ENCODE data around the gene OR5C1.
A peak's percentile ranks its signal among the peaks of the same experiment; 100 is the strongest.
"Not testable (repeated sequence)": the region's sequence is repeated elsewhere in the genome, so short reads cannot be mapped to it uniquely, and the experiment has no call there.

Gene OR5C1

DNA sequence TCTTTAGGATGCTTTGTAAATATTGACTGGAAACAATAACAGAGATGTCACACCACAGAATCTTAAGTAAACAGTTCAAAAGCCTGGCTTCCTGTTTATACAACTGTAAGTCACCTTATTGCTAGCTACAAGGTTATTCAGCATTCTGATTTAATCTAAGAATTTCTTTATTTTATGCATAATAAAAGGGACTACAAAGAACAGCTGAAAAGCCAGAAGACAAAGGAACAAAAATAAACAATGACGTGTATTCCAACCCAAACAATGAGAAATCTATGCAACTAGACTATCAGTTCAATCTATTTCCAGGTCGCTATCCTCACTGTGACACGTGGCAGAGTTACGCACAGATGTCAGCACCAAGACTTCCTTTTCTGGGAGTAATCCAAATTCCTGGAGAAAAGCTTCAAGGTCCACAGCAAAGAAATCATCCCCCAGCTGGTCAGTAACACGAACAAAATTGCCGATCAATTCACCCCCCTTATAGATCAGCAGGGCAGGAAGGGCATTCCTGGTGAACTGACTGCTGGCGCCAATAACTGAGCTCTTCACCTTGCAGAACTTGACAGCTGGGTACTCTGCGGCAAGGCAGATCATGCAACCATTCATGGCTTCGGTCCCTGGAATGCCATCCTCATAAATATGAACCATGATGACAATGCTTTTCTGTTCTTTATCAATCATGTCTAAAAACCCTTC, 31.2 kb downstream of the OR5C1 start:
- no peaks in the 10 kb centered on the region for H3K27me3 ChIP-seq (ENCODE audit: insufficient read depth, low read length)
- no peaks in the 10 kb centered on the region for H3K4me1 ChIP-seq (ENCODE audit: insufficient read depth, low read length)
- no peak overlapping the region for H2AFZ ChIP-seq (ENCODE audit: low read depth, low read length)
- no peak overlapping the region for H3K4me3 ChIP-seq (ENCODE audit: low read length)
- no peaks in the 10 kb centered on the region for H3K9me3 ChIP-seq (ENCODE audit: low read length)
- peaks cover 62% of the 10 kb centered on the region for H3K36me3 ChIP-seq (ENCODE audit: insufficient read depth, low read length)

DNA sequence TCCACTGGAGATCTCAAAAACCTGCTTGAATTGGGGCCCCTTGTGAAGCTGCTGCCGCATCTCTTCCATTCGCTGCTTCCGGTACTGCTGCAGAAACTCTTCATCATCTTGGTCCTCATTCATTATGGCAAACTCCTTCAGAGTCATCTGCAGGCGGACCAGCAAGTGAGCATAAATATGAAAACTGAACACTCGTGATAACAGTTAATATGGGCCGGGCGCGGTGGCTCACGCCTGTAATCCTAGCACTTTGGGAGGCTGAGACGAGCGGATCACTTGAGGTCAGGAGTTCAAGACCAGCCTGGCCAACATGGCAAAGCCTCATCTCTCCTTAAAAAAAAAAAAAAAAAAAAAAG, 31.7 kb downstream of the OR5C1 start:
- Histone ChIP-seq H3K27me3 (ENCODE audit: insufficient read depth, low read length) (no peaks in the 10 kb centered on the region), H3K4me1 (ENCODE audit: insufficient read depth, low read length) (no peaks in the 10 kb centered on the region), H3K36me3 (ENCODE audit: insufficient read depth, low read length) (peaks cover 62% of the 10 kb centered on the region), H3K9me3 (ENCODE audit: low read length) (no peaks in the 10 kb centered on the region), H2AFZ (ENCODE audit: low read depth, low read length) (no peak overlapping the region), H3K4me3 (ENCODE audit: low read length) (no peak overlapping the region)

DNA sequence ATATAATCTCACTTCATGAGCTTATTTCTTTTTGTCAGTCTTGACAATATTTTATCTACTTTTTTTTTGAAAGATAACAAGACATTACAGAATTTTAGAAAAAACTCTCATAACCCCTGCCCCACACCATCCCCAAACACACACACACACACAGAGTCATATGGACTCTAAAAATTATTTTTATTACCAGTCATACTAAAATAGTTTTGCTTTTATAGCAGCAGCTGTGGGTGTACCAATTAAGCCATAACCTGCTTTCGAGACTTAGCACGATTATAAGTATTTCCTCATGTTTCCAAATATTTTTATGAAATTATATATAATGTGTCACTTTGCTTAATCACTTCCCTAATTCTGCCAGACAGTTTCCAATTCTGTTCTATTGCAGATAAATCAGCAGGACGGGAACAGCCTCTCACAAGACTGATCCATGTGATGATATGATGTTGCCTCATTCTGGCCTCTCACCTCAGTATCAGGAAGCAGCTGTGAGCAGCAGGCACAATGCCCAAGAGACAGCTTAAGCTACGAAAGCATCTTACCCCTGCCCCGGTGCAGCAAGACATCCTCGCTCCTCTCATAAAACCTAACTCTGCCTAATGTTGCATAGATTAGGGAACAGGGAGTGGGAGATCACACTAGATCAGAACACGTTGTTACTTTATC, 32.7 kb downstream of the OR5C1 start:
- H3K9me3 ChIP-seq (ENCODE audit: low read length) = no peaks in the 10 kb centered on the region
- H2AFZ ChIP-seq (ENCODE audit: low read depth, low read length) = no peak overlapping the region
- peaks cover 67% of the 10 kb centered on the region for H3K36me3 ChIP-seq (ENCODE audit: insufficient read depth, low read length)
- H3K27me3 ChIP-seq (ENCODE audit: insufficient read depth, low read length) = no peaks in the 10 kb centered on the region
- H3K4me1 ChIP-seq (ENCODE audit: insufficient read depth, low read length) = peaks cover under 1% of the 10 kb centered on the region
- no peak overlapping the region for H3K4me3 ChIP-seq (ENCODE audit: low read length)

DNA sequence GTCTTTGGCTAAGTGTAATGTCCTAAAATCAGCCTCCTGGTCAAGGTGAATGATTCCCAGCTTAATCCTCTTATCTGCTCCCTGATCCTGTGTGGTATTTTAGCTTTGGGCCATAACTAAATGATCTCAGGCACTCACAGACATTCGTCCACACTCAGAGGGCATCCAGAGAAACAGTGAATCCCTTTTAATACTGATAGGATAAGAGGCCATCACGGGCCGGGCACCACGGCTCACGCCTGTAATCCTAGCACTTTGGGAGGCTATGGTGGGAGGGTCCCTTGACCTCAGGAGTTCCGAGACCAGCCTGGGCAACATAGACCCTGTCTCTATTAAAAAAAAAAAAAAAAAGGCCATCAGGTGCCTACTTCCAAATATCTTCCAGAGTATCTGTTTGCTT, 33.3 kb downstream of the OR5C1 start:
- H3K36me3 ChIP-seq (ENCODE audit: insufficient read depth, low read length) = peaks cover 68% of the 10 kb centered on the region
- H2AFZ ChIP-seq (ENCODE audit: low read depth, low read length) = no peak overlapping the region
- no peaks in the 10 kb centered on the region for H3K9me3 ChIP-seq (ENCODE audit: low read length)
- peaks cover 7% of the 10 kb centered on the region for H3K4me1 ChIP-seq (ENCODE audit: insufficient read depth, low read length)
- no peak overlapping the region for H3K4me3 ChIP-seq (ENCODE audit: low read length)
- no peaks in the 10 kb centered on the region for H3K27me3 ChIP-seq (ENCODE audit: insufficient read depth, low read length)

DNA sequence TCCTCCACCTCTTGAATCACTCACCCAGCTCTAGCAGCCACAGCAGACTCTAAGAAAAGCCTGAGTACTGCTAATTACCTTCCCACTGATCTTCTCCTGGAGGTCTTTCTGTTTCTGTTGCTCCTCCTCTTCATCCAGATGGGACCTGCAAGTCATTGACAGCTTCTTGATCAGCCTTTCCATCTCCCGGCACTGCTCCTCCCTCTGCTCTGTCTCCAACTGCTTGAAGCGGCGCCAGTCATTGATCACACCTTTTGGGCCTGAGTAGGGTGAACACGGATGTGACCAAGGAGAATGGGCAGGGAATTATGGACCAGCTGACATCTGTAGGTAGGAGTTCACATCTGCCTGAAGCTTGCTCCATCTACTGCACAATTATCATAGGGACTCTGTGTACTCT, 34.2 kb downstream of the OR5C1 start:
- no peak overlapping the region for H2AFZ ChIP-seq (ENCODE audit: low read depth, low read length)
- no peaks in the 10 kb centered on the region for H3K9me3 ChIP-seq (ENCODE audit: low read length)
- H3K36me3 ChIP-seq (ENCODE audit: insufficient read depth, low read length) = peaks cover 63% of the 10 kb centered on the region
- H3K4me3 ChIP-seq (ENCODE audit: low read length) = no peak overlapping the region
- no peaks in the 10 kb centered on the region for H3K27me3 ChIP-seq (ENCODE audit: insufficient read depth, low read length)
- peaks cover 13% of the 10 kb centered on the region for H3K4me1 ChIP-seq (ENCODE audit: insufficient read depth, low read length)

DNA sequence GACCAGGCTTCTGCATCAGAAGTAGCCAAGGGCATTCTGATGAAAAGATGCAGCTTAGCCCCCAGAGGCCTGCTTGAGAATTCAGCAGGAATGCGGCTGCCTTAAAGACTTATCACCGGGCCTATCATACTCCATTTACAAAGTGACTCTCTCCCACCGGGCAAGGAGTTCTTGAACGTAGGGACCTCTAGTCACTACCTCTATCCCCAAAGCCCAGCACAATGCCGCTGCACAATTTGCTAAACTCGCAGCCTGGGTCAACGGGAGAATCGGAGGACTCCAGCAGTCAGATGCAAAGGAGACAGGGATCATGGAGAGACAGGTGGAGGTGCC, 39.0 kb downstream of the OR5C1 start:
- Histone ChIP-seq H3K4me1 (ENCODE audit: insufficient read depth, low read length) (peaks cover 13% of the 10 kb centered on the region), H3K9me3 (ENCODE audit: low read length) (no peaks in the 10 kb centered on the region), H3K27me3 (ENCODE audit: insufficient read depth, low read length) (no peaks in the 10 kb centered on the region), H2AFZ (ENCODE audit: low read depth, low read length) (peak overlapping the region; percentile 100), H3K4me3 (ENCODE audit: low read length) (peak overlapping the region; percentile 86), H3K36me3 (ENCODE audit: insufficient read depth, low read length) (peaks cover 26% of the 10 kb centered on the region)

DNA sequence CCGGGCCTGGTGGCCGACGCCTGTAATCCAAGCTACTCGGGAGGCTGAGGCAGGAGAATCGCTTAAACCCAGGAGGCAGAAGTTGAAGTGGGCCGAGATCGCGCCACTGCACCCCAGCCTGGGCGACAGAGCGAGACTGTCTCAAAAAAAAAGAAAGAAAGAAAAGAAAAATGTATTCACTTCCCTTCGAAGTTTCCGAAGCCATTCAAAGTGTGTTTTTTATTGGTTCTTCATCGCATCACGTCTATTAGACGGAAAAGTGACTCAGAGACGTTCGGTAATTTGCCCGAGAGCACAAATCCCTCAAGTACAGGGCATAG, 40.2 kb downstream of the OR5C1 start:
- H2AFZ ChIP-seq (ENCODE audit: low read depth, low read length) = peak overlapping the region; percentile 100
- H3K36me3 ChIP-seq (ENCODE audit: insufficient read depth, low read length) = peaks cover 19% of the 10 kb centered on the region
- peaks cover 13% of the 10 kb centered on the region for H3K4me1 ChIP-seq (ENCODE audit: insufficient read depth, low read length)
- peak overlapping the region; percentile 86 for H3K4me3 ChIP-seq (ENCODE audit: low read length)
- not testable (repeated sequence) for H3K9me3 ChIP-seq (ENCODE audit: low read length); H3K27me3 ChIP-seq (ENCODE audit: insufficient read depth, low read length)

DNA sequence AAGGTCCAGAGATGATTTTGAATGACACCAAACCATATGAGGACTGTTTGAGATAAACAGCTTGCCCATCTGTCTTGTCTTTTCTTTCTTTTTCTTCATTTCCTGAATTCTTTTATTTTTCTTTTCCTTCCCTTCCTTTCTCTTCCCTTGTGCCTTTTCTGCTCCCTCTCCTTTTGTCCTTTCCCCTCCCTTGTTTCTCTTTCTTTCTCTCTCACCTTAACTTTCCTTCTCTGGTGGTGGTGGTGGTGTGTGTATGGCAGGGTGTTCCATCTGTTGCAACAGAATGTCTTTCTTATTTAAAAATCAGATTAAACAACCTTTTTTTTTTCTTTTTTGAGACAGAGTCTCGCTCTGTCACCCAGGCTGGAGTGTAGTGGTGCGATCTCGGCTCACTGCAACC, 43.5 kb downstream of the OR5C1 start:
- Histone ChIP-seq H3K36me3 (ENCODE audit: insufficient read depth, low read length) (no peaks in the 10 kb centered on the region), H2AFZ (ENCODE audit: low read depth, low read length) (no peak overlapping the region), H3K4me3 (ENCODE audit: low read length) (no peak overlapping the region), H3K9me3 (ENCODE audit: low read length) (no peaks in the 10 kb centered on the region), H3K4me1 (ENCODE audit: insufficient read depth, low read length) (peaks cover 9% of the 10 kb centered on the region), H3K27me3 (ENCODE audit: insufficient read depth, low read length) (no peaks in the 10 kb centered on the region)

DNA sequence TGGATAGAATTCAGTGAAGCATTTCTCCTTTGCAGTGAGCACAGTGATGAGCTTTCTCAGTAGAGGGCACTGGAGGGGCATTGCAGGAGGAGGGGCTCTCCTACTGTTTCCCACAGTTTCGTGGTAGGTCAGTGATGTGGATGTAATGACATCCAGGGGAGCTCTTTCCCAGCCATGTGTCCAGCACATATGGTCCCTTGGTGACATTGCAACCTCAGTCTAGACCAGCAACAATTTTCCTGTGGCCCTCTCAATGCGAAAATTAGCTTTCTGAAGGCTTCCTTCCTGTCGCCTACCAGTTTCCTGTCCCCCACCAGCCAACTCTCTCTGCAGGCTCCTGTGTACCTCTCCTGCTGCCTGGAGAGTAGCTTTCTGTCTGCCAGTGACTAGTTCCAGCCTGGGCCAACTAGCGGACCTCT, 46.6 kb downstream of the OR5C1 start:
- Histone ChIP-seq H3K4me3 (ENCODE audit: low read length) (no peak overlapping the region), H2AFZ (ENCODE audit: low read depth, low read length) (no peak overlapping the region), H3K36me3 (ENCODE audit: insufficient read depth, low read length) (no peaks in the 10 kb centered on the region), H3K9me3 (ENCODE audit: low read length) (no peaks in the 10 kb centered on the region), H3K27me3 (ENCODE audit: insufficient read depth, low read length) (no peaks in the 10 kb centered on the region), H3K4me1 (ENCODE audit: insufficient read depth, low read length) (peaks cover 7% of the 10 kb centered on the region)

DNA sequence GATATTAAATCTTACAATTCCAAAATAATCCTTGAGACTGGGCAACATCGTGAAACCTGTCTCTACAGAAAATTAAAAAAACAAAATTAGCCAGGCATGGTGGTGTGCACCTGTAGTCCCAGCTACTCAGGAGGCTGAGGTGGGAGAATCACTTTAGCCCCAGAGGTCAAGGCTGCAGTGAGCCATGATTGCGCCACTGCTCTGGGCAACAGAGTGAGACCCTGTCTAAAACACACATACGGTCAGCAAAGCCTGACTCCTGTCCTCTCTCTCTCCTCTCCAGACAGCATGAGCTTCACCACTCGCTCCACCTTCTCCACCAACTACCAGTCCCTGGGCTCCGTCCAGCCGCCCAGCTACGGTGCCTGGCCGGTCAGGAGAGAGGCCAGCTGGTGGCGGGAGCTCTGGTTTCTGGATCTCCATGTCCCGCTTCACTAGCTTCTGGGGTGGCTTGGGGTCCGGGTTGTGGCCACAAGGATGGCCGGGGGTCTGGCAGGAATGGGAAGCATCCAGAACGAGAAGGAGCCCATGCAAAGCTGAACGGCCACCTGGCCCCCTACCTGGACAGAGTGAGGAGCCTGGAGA, 48.6 kb downstream of the OR5C1 start:
- Histone ChIP-seq H2AFZ (ENCODE audit: low read depth, low read length) (no peak overlapping the region), H3K4me1 (ENCODE audit: insufficient read depth, low read length) (peaks cover 7% of the 10 kb centered on the region), H3K36me3 (ENCODE audit: insufficient read depth, low read length) (no peaks in the 10 kb centered on the region), H3K27me3 (ENCODE audit: insufficient read depth, low read length) (no peaks in the 10 kb centered on the region), H3K9me3 (ENCODE audit: low read length) (no peaks in the 10 kb centered on the region), H3K4me3 (ENCODE audit: low read length) (no peak overlapping the region)

DNA sequence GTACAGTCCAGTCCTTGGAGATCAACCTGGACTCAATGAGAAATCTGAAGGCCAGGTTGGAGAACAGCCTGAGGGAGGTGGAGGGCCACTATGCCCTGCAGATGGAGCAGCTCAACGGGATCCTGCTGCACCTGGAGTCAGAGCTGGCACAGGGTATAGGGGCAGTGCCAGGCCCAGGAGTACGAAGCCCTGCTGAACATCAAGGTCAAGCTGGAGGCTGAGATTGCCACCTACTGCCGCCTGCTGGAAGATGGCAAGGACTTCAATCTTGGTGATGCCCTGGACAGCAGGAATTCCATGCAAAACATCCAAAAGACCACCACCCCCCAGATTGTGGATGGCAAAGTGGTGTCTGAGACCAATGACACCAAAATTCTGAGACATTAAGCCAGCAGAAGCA, 49.7 kb downstream of the OR5C1 start:
- H3K27me3 ChIP-seq (ENCODE audit: insufficient read depth, low read length); H3K4me3 ChIP-seq (ENCODE audit: low read length); H3K4me1 ChIP-seq (ENCODE audit: insufficient read depth, low read length); H3K9me3 ChIP-seq (ENCODE audit: low read length); H2AFZ ChIP-seq (ENCODE audit: low read depth, low read length); H3K36me3 ChIP-seq (ENCODE audit: insufficient read depth, low read length): not testable (repeated sequence)

All from neuron (in vitro differentiated cells).